ENCODE data around the gene CDK2.

- TF ChIP-seq CTCF (IDR thresholded peaks at IDR 0.05) (no peak), POLR2A (IDR thresholded peaks at IDR 0.05) (no peak), POLR2AphosphoS5 (IDR thresholded peaks at IDR 0.05) (no peak)
These were observed 24.5 kb downstream of the CDK2 start for GRCh38 chr12:55991110-55991509.
